Measurements from ENCODE around the gene KANK3. TPM values are rescaled to one million over a fixed set of nuclear protein-coding genes. Genes with fewer than 3 reads are reported as not detected.

Gene KANK3
- total and polyA plus RNA-seq, 2 of the 8 experiments (the other 6 are each of a cell fraction or from before 2014, with no cell fraction given): 2.5 to 4.2 TPM

GRCh38 chr19:8321067-8321985, 21.7 kb downstream of the KANK3 start, which contains the start of the genes NDUFA7 and RPS28 (continued):
- TF ChIP-seq RXRA (IDR thresholded peaks at IDR 0.05; ENCODE audit: insufficient read depth, low read depth, low read length) (no peak), MAX (IDR thresholded peaks at IDR 0.05) (peak; percentile 89), RBBP5 (IDR thresholded peaks at IDR 0.05; ENCODE audit: borderline replicate concordance, low read depth, low read length) (no peak), CTBP2 (IDR thresholded peaks at IDR 0.05; ENCODE audit: borderline replicate concordance, insufficient read depth, insufficient read length, low read length) (no peak), YY1 (IDR thresholded peaks at IDR 0.05; ENCODE audit: low read depth, low read length) (peak; percentile 97), ASH2L (IDR thresholded peaks at IDR 0.05; ENCODE audit: low read length) (peak; percentile 76), GTF2F1 (IDR thresholded peaks at IDR 0.05; ENCODE audit: borderline replicate concordance, low read depth, low read length) (0 out of 2 replicates have a peak, but pooled peaks have one; percentile 22)
